Left renal pelvis (tissue), 4 donors: Measurements from ENCODE around the gene UMODL1. TPM values are rescaled to one million over a fixed set of nuclear protein-coding genes. Genes with fewer than 3 reads are reported as not detected.

Experiments used
- DNase-seq, 4 donors: peaks; one replicate each; pipeline ENCODE4 v3.0.0-alpha.2; 2013; ENCODE audit warnings: low read depth in 4 of 4, low spot score in 3 of 4
- polyA plus RNA-seq, 4 donors: library from polyadenylated mRNA; unstranded; fragments of 120-200 nt; gene quantifications; one replicate each; pipeline ENCODE4 v1.2.1, GENCODE V29; 2013; ENCODE audit not compliant: insufficient read length in 4 of 4

The UMODL1 gene
- polyA plus RNA-seq, 4 donors = 0.06 to 0.09 (median 0.08) TPM; not detected in 1

GRCh38 chr21:42093186-42093585 lies 22.1 kb downstream of the UMODL1 start:
- DNase-seq = no peak

GRCh38 chr21:42093991-42094421 lies 22.9 kb downstream of the UMODL1 start:
- DNase-seq = no peak

GRCh38 chr21:42094811-42095210 lies 23.7 kb downstream of the UMODL1 start:
- no peak for DNase-seq

- no peak for DNase-seq
Measured at GRCh38 chr21:42095581-42095980, 24.5 kb downstream of the UMODL1 start.

- no peak for DNase-seq
Measured at GRCh38 chr21:42096566-42096965, 25.4 kb downstream of the UMODL1 start.

GRCh38 chr21:42097274-42097673 lies 26.2 kb downstream of the UMODL1 start:
- no peak for DNase-seq

GRCh38 chr21:42097860-42098454 lies 26.8 kb downstream of the UMODL1 start:
- no peak for DNase-seq

GRCh38 chr21:42098957-42099505 lies 27.9 kb downstream of the UMODL1 start:
- no peak for DNase-seq

GRCh38 chr21:42101246-42101645 lies 30.1 kb downstream of the UMODL1 start:
- no peak for DNase-seq

- DNase-seq = no peak
Measured at GRCh38 chr21:42102076-42102475, 31.0 kb downstream of the UMODL1 start.

GRCh38 chr21:42102526-42102925 lies 31.4 kb downstream of the UMODL1 start:
- no peak for DNase-seq

- no peak for DNase-seq
Measured at GRCh38 chr21:42102991-42103390, 31.9 kb downstream of the UMODL1 start.

GRCh38 chr21:42103843-42104242 lies 32.7 kb downstream of the UMODL1 start:
- no peak for DNase-seq

GRCh38 chr21:42105476-42106315 lies 34.6 kb downstream of the UMODL1 start:
- DNase-seq = no peak

- no peak for DNase-seq
Measured at GRCh38 chr21:42106425-42106824, 35.3 kb downstream of the UMODL1 start.

- no peak for DNase-seq
Measured at GRCh38 chr21:42107177-42107880, 36.2 kb downstream of the UMODL1 start.

- DNase-seq = peak in 1 of 4 donors; percentile 33
Measured at GRCh38 chr21:42107881-42108553, 36.9 kb downstream of the UMODL1 start.

- no peak for DNase-seq
Measured at GRCh38 chr21:42108554-42109340, 37.6 kb downstream of the UMODL1 start.

- no peak for DNase-seq
Measured at GRCh38 chr21:42109473-42109872, 38.4 kb downstream of the UMODL1 start.
